MV-4-11 (cell line): ENCODE data around the gene CHCHD3.
A peak's percentile ranks its signal among the peaks of the same experiment; 100 is the strongest.

Experiments
- DNase-seq: peaks from one replicate; lab custom pipeline; 2025; lab: John Stamatoyannopoulos, UW

CHCHD3 gene

GRCh38 chr7:132861940-132862554 is 219.8 kb downstream of the CHCHD3 start:
- no peak for DNase-seq

- no peak for DNase-seq
Measured at GRCh38 chr7:132861424-132861823, 220.5 kb downstream of the CHCHD3 start.

- DNase-seq: no peak
Measured at GRCh38 chr7:132859199-132859598, 222.7 kb downstream of the CHCHD3 start.

- no peak for DNase-seq
Measured at GRCh38 chr7:132858760-132859159, 223.1 kb downstream of the CHCHD3 start.

GRCh38 chr7:132858251-132858650 is 223.6 kb downstream of the CHCHD3 start:
- DNase-seq: no peak

- DNase-seq: no peak
Measured at GRCh38 chr7:132857703-132858102, 224.2 kb downstream of the CHCHD3 start.

- no peak for DNase-seq
Measured at GRCh38 chr7:132857031-132857430, 224.9 kb downstream of the CHCHD3 start.

GRCh38 chr7:132856416-132856815 is 225.5 kb downstream of the CHCHD3 start:
- DNase-seq: no peak

- DNase-seq: no peak
Measured at GRCh38 chr7:132855901-132856300, 226.0 kb downstream of the CHCHD3 start.

- no peak for DNase-seq
Measured at GRCh38 chr7:132854238-132854637, 227.7 kb downstream of the CHCHD3 start.

GRCh38 chr7:132847376-132847775 is 234.5 kb downstream of the CHCHD3 start:
- no peak for DNase-seq

- no peak for DNase-seq
Measured at GRCh38 chr7:132846086-132846485, 235.8 kb downstream of the CHCHD3 start.

- DNase-seq: no peak
Measured at GRCh38 chr7:132842478-132842877, 239.4 kb downstream of the CHCHD3 start.

GRCh38 chr7:132840199-132840598 is 241.7 kb downstream of the CHCHD3 start:
- no peak for DNase-seq

- DNase-seq: no peak
Measured at GRCh38 chr7:132838313-132838712, 243.6 kb downstream of the CHCHD3 start.

- no peak for DNase-seq
Measured at GRCh38 chr7:132837529-132837928, 244.4 kb downstream of the CHCHD3 start.

- DNase-seq: no peak
Measured at GRCh38 chr7:132836746-132837145, 245.1 kb downstream of the CHCHD3 start.

- DNase-seq: no peak
Measured at GRCh38 chr7:132830941-132831340, 250.9 kb downstream of the CHCHD3 start.

- DNase-seq: no peak
Measured at GRCh38 chr7:132828502-132828901, 253.4 kb downstream of the CHCHD3 start.

GRCh38 chr7:132825932-132826835 is 255.7 kb downstream of the CHCHD3 start:
- no peak for DNase-seq

- peak; percentile 35 for DNase-seq
Measured at GRCh38 chr7:132825222-132825621, 256.7 kb downstream of the CHCHD3 start.

- DNase-seq: no peak
Measured at GRCh38 chr7:132819648-132820047, 262.2 kb downstream of the CHCHD3 start.

GRCh38 chr7:132817949-132818348 is 263.9 kb downstream of the CHCHD3 start:
- no peak for DNase-seq
